Skeletal muscle cell (primary cell): ENCODE results near the gene SRRD.

ENCODE experiments used
- DNase-seq: peaks from one replicate; pipeline ENCODE4 v3.0.0-alpha.2; 2010; ENCODE audit warnings: low read depth
- H3K4me3 ChIP-seq: 2 replicates; pipeline ENCODE4 v1.5.1; 2011; ENCODE audit warnings: low read depth, mild to moderate bottlenecking, control low read depth, low read length, moderate library complexity

SRRD gene

GRCh38 chr22:26536762-26537134 is 53.1 kb downstream of the SRRD start:
- no peak overlapping the region for H3K4me3 ChIP-seq
- DNase-seq = no peak

- no peak overlapping the region for H3K4me3 ChIP-seq
- DNase-seq = no peak
These were observed 56.4 kb downstream of the SRRD start for GRCh38 chr22:26540119-26540518.

GRCh38 chr22:26541167-26541819 is 57.6 kb downstream of the SRRD start:
- no peak for DNase-seq
- H3K4me3 ChIP-seq = no peak overlapping the region

- DNase-seq = no peak
- no peak overlapping the region for H3K4me3 ChIP-seq
These were observed 59.2 kb downstream of the SRRD start for GRCh38 chr22:26542831-26543230.
